Endothelial cell of umbilical vein (primary cell): ENCODE data around the gene MYLK.

Source experiments
- CTCF ChIP-seq, 2 donors: IDR thresholded peaks; 1 replicate in 1 of 2; 2 replicates in 1 of 2; pipeline ENCODE4 v1.5.1; 2011; ENCODE audit warnings: low read length in 2 of 2, mild to moderate bottlenecking in 2 of 2, moderate library complexity in 2 of 2, control low read depth in 1 of 2, inconsistent platforms in 1 of 2, low read depth in 1 of 2; ENCODE audit not compliant: insufficient read depth in 1 of 2; ENCODE audit errors: extremely low read depth in 1 of 2
- EZH2 ChIP-seq: IDR thresholded peaks from 2 replicates; pipeline ENCODE4 v1.6.1; 2012; ENCODE audit warnings: borderline replicate concordance, low read depth, mild to moderate bottlenecking, moderate library complexity, low read length, inconsistent platforms; ENCODE audit not compliant: severe bottlenecking
- JUN ChIP-seq: IDR thresholded peaks from 2 replicates; pipeline ENCODE4 v1.6.1; 2011; ENCODE audit warnings: borderline replicate concordance, low read depth; ENCODE audit not compliant: insufficient read length, insufficient read depth
- MAX ChIP-seq: IDR thresholded peaks from 2 replicates; pipeline ENCODE4 v1.6.1; 2011; ENCODE audit not compliant: insufficient read depth, insufficient read length
- POLR2A ChIP-seq: IDR thresholded peaks from 2 replicates; pipeline ENCODE4 v1.6.1; 2012; ENCODE audit warnings: low read depth, mild to moderate bottlenecking, control low read depth, low read length

- TF ChIP-seq CTCF (IDR thresholded peaks at IDR 0.05; ENCODE audit: extremely low read depth in 1 of 2, insufficient read depth in 1 of 2, low read depth in 1 of 2, low read length in 2 of 2) (no peak), POLR2A (no peak), EZH2 (no peak), JUN (no peak), MAX (no peak)
These were observed 265.9 kb downstream of the MYLK start for GRCh38 chr3:123618076-123618708.
